Measurements from ENCODE around the gene KIF5A.

- TF ChIP-seq, protein P1, sequence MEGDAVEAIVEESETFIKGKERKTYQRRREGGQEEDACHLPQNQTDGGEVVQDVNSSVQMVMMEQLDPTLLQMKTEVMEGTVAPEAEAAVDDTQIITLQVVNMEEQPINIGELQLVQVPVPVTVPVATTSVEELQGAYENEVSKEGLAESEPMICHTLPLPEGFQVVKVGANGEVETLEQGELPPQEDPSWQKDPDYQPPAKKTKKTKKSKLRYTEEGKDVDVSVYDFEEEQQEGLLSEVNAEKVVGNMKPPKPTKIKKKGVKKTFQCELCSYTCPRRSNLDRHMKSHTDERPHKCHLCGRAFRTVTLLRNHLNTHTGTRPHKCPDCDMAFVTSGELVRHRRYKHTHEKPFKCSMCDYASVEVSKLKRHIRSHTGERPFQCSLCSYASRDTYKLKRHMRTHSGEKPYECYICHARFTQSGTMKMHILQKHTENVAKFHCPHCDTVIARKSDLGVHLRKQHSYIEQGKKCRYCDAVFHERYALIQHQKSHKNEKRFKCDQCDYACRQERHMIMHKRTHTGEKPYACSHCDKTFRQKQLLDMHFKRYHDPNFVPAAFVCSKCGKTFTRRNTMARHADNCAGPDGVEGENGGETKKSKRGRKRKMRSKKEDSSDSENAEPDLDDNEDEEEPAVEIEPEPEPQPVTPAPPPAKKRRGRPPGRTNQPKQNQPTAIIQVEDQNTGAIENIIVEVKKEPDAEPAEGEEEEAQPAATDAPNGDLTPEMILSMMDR (IDR thresholded peaks at IDR 0.05) = no peak
- no peak for TF ChIP-seq POLR2A (IDR thresholded peaks at IDR 0.05)
Measured at GRCh38 chr12:57515934-57516541, 33.8 kb upstream of the KIF5A start.
